ENCODE data around the gene FGF11.
A peak's percentile ranks its signal among the peaks of the same experiment; 100 is the strongest.

The FGF11 gene

DNA sequence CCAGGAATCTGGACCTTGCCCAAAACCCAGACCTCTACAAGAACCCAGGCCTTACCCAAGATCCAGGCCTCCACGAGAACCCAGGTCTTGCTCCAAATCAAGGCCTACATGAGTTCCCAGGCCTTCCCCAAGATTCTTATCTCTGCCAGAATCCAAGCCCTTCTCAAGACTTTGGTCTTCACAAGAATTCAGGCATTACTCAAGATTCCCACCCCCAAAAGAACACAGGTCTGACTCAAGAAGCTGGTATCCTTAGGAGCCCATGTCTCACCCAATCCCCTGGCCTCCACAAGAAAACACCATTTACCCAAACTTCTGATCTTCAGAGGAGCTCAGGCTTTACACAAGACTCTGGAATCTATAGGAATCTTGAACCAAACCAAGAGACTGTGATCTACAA, 8.1 kb upstream of the FGF11 start:
- no peak for DNase-seq (ENCODE audit: low spot score)

DNA sequence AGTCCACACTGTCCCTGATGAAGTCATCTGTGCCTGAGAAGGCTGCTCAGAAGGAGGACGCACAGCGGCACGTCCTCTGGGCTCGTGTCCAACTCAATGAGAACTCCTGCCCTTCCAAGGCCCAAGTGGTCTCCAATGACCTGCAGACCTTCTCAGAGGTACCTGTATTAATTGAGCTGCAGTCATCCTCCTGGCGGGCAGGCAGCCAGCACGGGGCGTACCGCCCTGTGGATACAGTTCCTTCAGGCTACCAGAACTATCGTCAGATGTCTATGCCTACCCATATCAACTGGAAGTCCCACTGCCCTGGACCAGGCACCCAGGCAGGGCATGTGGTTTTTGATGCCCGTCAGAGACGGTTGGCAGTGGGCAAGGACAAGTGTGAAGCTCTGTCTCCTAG, 7.0 kb upstream of the FGF11 start:
- DNase-seq (ENCODE audit: low spot score) = no peak

DNA sequence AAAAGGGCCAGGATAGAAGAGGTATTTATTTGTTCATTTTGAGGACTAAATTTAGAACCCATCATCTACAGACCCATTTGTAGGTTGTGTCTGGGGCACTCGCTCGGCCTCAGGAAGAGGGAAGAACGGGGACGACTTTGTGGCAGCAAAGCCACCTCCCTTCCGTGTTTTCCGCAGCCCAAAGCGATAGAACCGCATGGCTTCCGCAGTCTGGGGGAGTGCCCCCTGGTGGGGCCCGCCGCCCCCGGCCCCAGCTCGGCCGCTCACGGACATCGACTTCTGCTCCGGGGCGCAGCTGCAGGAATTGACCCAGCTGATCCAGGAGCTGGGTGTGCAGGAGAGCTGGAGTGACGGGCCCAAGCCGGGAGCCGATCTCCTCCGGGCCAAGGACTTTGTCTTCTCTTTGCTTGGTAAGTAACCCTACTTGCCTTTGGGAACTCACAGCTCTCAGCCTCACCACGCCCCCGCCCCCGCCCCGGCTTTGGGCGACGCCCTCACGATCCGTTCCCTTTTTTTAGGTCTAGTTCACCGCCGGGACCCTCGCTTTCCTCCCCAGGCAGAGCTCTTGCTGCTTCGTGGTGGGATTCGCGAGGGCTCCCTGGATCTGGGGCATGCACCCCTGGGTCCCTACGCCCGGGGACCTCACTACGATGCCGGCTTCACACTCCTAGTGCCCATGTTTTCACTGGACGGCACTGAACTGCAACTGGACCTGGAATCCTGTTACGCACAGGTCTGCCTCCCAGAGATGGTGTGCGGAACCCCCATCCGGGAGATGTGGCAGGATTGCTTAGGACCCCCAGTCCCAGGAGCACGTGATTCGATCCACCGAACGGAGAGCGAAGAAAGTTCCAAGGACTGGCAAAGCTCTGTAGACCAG, 3.4 kb upstream of the FGF11 start:
- DNase-seq (ENCODE audit: low spot score) = peak; percentile 63

DNA sequence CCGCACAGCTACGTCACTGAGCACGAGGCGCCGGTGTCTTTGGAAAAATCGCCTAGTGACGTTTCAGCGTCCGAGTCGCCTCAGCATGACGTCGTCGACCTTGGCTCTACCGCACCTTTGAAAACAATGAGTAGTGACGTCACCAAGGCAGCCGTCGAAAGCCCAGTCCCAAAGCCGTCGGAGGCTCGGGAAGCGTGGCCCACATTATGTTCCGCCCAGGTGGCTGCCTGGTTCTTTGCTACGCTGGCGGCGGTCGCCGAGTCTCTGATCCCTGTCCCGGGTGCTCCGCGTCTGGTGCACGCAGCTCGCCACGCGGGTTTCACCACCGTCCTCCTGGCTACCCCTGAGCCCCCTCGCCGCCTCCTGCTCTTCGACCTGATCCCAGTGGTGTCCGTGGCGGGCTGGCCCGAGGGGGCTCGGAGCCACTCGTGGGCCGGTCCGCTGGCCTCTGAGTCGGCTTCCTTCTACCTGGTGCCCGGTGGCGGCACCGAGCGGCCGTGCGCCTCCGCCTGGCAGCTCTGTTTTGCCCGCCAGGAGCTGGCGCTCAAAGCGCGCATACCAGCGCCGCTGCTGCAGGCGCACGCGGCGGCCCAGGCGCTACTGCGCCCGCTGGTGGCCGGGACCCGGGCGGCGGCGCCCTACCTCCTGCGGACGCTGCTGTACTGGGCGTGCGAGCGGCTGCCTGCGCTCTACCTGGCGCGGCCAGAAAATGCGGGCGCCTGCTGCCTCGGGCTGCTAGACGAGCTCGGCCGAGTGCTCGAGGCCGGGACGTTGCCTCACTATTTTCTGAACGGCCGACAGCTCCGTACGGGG, 2.5 kb upstream of the FGF11 start:
- peak; percentile 91 for DNase-seq (ENCODE audit: low spot score)

DNA sequence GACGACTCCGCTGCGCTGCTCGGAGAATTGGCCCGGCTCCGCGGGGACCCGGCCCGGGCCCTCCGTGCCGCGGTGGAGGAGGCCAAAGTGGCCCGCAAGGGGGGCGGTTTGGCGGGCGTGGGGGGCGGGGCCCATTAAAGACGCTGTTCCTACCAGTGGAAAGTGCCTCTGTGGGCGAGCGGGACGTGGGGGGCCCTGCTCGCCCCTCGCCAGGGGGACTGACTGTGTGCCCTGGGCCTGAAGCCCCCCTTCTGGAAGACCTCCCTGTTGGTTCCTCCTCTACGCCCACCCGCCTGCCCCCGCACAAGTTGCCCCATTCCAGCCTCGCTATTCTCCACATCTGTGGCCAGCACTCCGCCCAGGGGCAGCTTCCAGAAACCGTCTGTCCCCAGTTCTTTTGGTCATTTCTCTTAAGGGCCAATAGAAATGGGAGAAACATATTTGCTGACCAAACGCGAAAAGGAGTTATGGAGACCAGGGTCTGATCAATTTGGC, 1.9 kb upstream of the FGF11 start:
- no peak for DNase-seq (ENCODE audit: low spot score)

DNA sequence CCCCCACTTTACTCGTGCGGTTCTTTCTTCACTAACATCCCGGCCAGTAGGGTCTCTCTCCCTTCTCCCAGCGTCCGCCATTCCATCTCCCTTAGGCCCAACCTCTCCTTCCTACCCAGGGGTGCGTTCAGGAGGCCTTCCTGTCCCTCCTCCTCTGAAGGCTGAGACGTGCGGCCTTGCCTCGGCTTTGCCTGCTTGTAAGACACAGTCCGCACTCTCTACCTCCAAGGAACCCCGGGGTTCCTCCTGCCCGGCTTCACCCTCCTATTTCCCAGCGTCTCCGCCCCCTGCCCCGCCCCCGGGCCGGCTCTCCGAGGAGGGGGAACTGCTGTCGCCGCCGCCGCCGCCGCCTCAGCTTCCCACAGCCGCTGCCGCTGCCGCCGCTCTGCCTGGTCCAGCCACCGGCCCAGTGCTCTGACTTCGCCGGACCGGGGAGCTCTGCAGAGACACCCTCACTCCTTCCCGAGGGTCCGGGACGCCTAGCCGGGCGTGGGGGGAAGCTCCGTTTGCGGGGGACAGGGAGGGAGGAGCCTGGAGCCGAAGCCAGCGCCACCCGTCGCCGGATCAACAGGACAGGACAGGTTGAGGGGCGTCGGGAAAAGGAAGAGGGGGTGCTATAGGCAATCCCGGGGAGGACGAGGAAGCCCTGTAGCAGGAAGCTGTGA, 1.2 kb upstream of the FGF11 start:
- peak; percentile 52 for DNase-seq (ENCODE audit: low spot score)

DNA sequence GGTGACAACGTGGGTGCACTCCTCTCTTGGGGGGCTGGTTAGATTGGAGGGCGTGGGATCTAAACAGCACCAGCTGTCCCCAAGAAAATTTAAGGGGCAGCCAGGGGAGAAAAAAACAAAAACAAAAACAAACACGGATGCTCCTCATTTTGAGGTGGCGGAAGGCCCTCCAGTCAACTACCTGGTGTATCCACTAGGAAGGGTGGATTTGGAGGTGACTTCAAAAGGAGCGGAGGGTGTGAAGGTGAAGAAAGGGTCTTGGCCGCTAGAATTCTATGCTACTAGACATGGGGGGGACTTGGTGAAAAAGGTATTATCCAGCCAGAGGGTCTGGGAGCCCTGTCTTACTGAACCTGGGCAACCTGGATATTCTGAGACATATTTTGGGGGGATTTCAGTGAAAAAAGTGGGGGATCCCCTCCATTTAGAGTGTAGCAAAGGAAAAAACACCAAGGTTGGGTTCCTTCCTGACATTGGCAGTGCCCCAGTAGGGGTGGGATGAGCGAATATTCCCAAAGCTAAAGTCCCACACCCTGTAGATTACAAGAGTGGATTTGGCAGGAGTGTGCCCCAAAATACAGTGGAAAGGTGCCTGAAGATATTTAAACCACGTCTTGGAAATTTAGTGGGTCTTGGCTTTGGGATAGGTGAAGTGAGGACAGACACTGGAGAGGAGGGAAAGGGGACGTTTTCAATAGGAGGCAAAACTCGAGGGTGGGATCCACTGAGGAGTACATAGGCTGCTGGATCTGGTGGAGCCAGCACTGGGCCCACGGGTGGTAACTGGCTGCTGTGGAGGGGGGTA, 454 bp upstream of the FGF11 start:
- no peak for DNase-seq (ENCODE audit: low spot score)

DNA sequence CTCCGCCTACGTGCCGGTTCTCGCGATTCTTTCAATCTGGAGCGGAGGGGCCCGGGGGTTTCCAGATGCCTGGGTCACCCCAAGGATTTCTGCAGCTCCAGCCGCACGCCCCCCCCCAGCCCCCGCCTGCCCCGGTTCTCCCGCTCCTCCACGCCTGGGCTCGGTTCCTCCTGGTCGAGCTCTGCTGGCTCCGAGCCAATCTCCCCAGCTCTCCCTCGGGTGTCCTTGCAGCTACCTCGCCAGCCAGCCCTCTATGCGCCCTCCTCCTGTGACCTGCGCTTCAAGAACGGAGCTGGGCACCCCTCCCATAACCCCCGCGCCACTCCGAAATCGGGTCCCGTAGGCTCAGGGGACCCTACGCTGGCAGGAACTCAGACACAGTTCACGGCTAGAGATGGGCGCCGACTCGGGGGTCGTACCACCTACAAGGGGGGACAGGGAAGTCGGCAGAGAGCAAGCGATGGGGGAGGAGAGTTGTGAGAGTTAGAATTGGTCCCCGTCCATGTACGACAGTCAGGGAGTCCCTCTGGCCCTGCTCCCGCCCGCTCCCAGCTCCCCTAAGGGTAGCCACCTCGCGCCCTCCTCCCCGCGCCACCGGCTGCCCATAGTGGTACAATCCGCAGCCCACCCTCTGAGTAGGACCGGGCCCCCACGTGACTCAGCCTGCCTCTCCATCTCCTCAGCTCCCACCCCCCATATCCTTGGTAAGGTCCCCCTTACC, 961 bp downstream of the FGF11 start:
- DNase-seq (ENCODE audit: low spot score) = peak; percentile 70

DNA sequence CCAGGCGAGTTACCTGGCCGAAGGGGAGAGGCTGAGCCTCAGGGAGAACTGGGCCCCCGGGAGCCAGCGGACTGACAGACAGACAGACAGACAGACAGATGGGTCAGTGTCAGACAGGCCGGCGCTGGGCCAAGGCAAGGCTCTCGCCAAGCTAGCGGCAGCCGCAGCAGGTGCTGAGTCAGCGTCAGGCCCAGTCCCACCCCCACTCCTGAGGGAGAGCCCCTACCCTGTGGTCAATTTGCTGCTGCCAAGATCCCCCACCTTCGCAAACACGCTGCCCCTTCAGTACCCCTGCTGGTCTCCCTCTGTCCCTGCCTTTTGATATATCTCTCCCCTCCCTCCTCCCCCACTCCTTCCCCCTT, 1.5 kb downstream of the FGF11 start:
- DNase-seq (ENCODE audit: low spot score) = peak; percentile 68

DNA sequence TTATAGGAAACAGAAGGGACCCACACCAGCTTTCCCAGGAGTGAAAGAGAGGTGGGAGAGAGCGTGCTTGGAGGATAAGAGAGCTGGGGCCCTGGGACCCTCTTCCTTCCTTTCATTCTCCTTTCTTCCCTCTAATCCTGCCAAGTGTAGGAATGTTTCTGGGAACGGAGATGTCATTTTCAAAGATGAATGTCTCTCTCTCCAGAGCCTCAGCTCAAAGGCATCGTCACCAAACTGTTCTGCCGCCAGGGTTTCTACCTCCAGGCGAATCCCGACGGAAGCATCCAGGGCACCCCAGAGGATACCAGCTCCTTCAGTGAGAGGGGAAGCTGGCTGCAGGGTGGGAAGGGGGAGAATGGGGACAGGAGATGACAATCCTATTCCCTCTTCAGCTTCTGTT, 2.0 kb downstream of the FGF11 start:
- no peak for DNase-seq (ENCODE audit: low spot score)

DNA sequence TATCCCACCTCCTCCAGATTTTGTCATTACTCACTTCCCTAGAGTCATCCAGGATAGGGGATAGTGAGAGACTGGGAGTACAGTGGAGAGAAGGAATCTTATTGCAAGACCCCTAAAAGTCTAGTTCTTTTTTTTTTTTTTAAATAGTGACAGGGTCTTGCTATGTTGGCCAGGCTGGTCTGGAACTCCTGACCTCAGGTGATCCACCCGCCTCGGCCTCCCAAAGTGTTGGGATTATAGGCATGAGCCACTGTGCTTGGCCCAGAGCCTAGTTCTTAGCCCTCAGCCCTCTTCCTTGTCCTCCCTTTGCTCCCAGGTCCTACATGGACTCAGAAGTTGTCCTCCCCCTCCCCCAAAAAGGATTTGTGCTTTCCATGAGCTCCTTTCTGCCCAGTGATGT, 2.8 kb downstream of the FGF11 start:
- DNase-seq (ENCODE audit: low spot score) = no peak

DNA sequence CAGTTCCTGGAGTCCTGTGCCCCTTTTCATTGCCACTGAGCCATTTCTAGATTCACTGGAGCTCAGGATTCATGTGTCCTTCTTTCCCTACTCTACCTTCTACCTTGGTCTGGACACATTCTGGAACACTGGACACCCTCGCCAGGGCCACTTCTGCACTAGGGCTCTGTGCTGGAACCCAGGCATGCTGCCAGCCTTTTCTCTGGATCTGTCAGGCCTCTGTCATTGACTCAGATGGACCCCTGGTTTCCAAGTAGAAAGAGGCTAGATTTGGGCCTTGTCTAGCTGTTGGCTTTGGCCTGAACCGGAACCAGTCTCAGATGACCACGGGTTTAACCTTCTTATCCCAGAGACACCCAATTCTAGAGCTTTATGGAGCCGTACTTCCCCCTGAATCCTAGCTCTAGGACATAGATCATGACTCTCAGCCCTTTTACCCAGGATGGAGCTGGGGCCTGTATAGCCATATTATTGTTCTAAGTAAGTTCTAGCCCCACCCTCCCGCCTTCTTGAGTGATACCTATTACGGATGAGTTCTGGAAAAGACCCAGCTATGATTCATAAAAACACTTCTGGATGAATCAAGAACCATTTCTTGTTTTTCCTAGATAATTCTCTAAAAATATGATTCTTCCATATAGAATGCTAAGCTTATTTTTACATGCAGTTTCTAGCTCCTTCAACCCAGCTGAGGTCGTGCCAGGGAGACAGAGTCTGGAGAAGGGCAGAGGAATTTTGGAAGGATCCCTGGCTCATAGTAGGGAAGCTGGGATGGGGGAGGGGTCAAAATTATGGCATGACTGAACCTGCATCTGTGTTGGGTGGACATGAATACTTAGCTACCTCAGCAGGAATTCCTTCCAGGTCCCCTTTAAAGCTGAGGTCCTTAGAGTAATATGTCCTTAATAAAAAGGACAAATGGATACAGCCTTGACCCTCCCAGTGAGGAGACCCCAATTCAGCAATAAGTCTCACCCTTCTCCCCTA, 4.5 kb downstream of the FGF11 start:
- peak; percentile 45 for DNase-seq (ENCODE audit: low spot score)

DNA sequence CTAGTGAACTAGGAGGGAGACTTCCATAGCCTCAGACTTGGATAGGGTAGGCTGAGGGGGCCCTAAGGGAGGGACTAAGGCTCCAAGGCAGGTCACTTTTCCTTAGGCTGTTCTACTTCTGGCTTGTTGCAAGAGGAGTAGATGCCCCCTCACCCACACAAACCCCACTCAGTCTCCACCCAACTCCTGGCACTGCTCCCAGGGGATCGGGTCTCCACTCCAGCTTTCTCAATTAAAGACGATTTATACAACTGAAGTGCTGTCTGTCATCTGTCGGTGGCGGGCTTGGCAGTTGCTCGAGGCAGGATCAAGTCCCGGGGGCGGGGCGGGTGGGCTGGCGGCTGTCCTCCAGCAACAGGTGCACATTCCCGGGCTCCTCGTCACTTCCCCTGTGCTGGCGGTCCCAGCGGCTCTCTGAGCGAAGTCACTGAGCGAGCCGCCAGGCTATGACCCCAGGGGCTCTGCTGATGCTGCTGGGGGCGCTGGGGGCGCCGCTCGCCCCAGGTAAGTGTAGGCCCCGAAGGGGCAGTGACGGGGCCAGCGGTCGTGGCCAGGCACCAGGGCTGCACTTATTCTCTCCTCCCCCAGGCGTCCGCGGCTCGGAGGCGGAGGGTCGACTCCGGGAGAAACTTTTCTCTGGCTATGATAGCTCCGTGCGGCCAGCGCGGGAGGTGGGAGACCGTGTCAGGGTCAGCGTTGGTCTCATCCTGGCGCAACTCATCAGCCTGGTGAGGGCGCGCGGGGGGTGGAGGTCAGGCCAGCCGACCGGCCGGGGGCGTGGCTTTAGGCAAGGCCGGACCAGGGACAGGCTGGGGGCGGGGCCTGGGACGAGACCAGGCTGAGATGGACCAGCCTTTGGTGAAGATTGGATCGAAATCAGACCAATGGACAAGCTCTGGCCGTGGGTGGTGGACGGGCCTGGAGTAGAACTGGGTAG, 5.6 kb downstream of the FGF11 start, which contains the start of gene CHRNB1:
Gene CHRNB1, plus strand, starts transcription at position 380 of the 937 bp plus-strand sequence. Its CDS starts 67 bp downstream, at position 447.
- DNase-seq (ENCODE audit: low spot score) = peak; percentile 78

DNA sequence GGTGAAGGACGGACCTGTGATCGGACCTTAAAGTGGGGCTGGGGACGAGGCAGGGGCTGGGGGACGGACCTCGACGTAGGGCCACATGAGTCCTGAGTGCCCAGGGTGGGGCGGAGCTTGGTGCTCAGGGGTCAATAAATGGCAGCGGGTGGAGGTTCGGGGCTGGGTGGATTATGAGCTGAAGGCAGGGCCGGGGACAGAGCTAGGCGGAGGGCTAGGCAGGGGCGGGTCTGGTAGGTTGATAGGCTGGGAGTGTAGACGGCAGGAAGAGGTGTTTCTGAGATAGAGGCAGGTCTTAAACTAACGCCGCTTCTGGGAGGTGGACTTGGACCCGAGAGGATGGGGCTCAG, 6.3 kb downstream of the FGF11 start:
- peak; percentile 68 for DNase-seq (ENCODE audit: low spot score)

DNA sequence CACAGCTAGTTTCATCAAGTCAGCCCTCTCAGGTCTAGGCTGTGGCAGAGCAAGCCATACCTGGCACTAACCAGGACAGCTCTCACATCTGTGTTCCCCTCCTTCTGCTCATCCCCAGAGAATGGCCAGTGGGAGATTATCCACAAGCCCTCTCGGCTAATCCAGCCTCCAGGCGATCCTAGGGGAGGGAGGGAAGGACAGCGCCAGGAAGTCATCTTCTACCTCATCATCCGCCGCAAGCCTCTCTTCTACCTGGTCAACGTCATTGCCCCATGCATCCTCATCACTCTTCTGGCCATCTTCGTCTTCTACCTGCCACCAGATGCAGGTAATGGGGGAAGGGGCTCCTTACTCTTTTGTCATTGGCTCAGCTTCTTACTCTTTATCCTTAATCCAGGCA, 9.1 kb downstream of the FGF11 start:
- no peak for DNase-seq (ENCODE audit: low spot score)

DNA sequence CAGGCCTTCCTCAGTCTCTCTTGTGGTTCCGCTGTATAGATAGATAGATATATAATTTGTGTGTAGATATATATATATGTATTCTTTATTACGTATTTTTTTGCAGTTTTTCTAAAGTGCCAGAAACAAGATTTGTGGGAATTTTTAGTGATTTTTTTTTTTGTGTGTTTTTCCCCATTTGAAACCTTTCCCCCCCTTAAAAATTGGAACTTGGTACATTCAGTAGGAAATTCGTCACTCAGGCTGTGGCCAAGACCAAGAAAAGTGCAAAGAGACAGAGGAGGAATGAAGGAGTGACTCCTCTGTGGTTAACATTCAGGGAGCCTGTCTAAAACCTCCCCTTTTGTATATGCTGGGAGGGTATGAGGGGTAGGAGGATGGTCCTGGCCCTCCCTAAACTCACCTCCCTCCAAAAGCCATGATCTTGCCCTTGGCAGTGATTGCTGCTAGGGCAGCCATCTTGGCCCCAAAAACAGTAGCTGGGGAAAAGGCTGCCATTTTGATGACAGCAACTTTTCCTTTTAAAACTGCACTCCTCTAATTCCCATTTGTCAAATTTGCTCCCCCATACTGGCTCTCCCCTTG, 20.7 kb downstream of the FGF11 start:
- no peak for DNase-seq (ENCODE audit: low spot score)

DNA sequence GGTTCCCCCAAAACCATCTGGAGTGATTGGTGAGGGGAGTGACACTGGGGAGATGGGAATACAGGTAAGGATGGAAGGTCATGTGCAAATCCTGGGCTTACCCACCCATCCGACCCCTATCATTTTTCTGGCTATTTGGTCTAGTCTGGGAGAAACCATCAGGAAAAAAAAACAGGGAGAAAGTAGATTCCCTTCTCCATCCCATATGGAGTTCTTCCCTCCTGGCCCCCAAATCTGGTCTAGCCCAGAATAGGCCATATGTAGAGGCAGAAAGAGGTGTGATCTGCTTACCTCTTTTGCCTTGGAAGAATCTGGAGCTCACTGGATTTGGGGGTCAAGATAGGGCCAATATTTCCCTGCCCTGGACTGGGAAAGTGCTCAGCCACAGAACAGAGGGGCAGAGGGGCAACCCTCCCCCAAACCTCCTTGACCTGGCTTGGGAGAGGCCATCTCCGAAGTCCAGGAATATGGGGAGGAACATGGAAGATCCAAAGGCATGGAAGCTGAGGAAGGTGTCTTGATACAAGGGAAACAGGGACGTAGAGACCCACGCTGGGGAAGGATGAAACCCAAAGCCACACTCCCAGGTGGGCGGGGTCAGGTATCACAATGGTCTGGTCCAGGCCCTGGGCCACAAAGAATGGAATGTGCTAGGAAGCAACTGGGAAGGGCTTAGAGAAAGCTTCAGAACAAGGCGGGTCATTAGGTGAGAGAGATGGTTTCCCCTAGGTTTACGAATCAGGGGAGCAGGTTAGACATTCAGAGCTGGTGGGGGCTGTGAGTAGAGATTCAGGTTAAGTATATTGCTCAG, 21.7 kb downstream of the FGF11 start:
- DNase-seq (ENCODE audit: low spot score) = no peak

Measured in kidney tubule cell (primary cell).